Esophagus muscularis mucosa (tissue), 3 donors: Measurements from ENCODE around the gene OPN1SW.

Experiments
- POLR2A ChIP-seq: fragments of 450-650 bp; IDR thresholded peaks from one replicate; pipeline ENCODE4 v1.6.1; 2017; ENCODE audit warnings: antibody characterized with exemption, moderate library complexity, mild to moderate bottlenecking, low read depth
- POLR2AphosphoS5 ChIP-seq, 2 donors: sonication (generic); formaldehyde crosslinking; IDR thresholded peaks; one replicate each; pipeline ENCODE4 v1.6.1; 2017; ENCODE audit warnings: antibody characterized with exemption in 2 of 2
- TF ChIP-seq, protein P1 (sequence below), 3 experiments: fragments of 200-600 bp in 2 of 3; fragments of 450-650 bp in 1 of 3; sonication (generic) in 2 of 3; IDR thresholded peaks; one replicate each; pipeline ENCODE4 v1.5.1; 2017 to 2019; ENCODE audit warnings: antibody characterized with exemption in 3 of 3, mild to moderate bottlenecking in 2 of 3, moderate library complexity in 1 of 3

DNA sequence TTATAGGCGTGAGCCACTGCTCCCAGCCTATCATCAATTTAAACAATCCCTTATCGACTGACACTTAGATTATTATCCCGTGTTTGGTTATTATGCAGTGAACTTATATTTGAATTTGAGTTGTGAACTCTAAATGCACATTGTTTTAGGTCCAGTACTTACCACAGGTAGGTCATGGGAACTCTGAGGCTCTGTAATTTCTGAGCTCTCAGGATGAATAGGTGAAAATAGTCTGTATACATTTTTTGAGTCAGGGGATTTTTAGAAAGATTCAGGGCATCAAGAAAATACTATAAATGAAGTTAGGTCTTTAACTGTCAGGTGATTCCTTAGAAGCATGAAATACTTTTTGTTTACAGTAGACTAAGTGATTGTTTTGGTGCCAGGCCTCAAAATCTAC, 25.0 kb upstream of the OPN1SW start:
- TF ChIP-seq, protein P1, sequence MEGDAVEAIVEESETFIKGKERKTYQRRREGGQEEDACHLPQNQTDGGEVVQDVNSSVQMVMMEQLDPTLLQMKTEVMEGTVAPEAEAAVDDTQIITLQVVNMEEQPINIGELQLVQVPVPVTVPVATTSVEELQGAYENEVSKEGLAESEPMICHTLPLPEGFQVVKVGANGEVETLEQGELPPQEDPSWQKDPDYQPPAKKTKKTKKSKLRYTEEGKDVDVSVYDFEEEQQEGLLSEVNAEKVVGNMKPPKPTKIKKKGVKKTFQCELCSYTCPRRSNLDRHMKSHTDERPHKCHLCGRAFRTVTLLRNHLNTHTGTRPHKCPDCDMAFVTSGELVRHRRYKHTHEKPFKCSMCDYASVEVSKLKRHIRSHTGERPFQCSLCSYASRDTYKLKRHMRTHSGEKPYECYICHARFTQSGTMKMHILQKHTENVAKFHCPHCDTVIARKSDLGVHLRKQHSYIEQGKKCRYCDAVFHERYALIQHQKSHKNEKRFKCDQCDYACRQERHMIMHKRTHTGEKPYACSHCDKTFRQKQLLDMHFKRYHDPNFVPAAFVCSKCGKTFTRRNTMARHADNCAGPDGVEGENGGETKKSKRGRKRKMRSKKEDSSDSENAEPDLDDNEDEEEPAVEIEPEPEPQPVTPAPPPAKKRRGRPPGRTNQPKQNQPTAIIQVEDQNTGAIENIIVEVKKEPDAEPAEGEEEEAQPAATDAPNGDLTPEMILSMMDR (IDR thresholded peaks at IDR 0.05) = no peak
- TF ChIP-seq POLR2AphosphoS5 (IDR thresholded peaks at IDR 0.05) = no peak
- no peak for TF ChIP-seq POLR2A
